Neuron (in vitro differentiated cells): ENCODE data around the gene ZCCHC14.

ENCODE experiments used
- H2AFZ ChIP-seq: one replicate; pipeline ENCODE4 v1.6.1; 2013; ENCODE audit warnings: low read depth, mild to moderate bottlenecking, inconsistent platforms, low read length, moderate library complexity
- H3K27me3 ChIP-seq: one replicate; pipeline ENCODE4 v1.6.1; 2013; ENCODE audit warnings: low read length; ENCODE audit not compliant: insufficient read depth
- H3K36me3 ChIP-seq: one replicate; pipeline ENCODE4 v1.6.1; 2013; ENCODE audit warnings: low read length; ENCODE audit not compliant: insufficient read depth
- H3K4me1 ChIP-seq: one replicate; pipeline ENCODE4 v1.6.1; 2013; ENCODE audit warnings: low read length; ENCODE audit not compliant: insufficient read depth
- H3K4me3 ChIP-seq: 2 replicates; pipeline ENCODE4 v1.5.1; 2013; ENCODE audit warnings: mild to moderate bottlenecking, low read length, moderate library complexity
- H3K9me3 ChIP-seq: one replicate; pipeline ENCODE4 v1.6.1; 2013; ENCODE audit warnings: low read length

The ZCCHC14 gene

DNA sequence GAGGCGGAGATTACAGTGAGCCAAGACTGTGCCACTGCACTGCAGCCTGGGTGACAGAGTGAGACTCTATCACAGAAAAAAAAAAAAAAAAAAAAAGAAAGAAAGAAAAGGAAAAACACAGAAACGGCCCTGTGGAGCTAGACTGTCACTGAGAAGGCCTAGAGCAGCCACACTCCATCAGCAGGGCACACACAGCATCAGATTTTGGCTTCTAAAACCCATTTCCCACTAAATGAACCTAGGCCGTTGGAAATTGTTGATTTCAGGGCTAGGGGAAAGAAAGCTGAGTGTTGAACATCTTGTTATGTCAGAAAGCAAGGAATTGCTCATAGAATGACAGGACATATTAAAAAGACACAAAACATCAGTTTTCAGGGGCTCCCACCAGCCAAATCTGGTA, 48.9 kb downstream of the ZCCHC14 start:
- H2AFZ ChIP-seq, result no peak overlapping the region
- H3K4me3 ChIP-seq, result no peak overlapping the region
- peaks cover 47% of the 10 kb centered on the region for H3K36me3 ChIP-seq
- H3K4me1 ChIP-seq, result no peaks in the 10 kb centered on the region
- peaks cover 14% of the 10 kb centered on the region for H3K9me3 ChIP-seq
- no peaks in the 10 kb centered on the region for H3K27me3 ChIP-seq

DNA sequence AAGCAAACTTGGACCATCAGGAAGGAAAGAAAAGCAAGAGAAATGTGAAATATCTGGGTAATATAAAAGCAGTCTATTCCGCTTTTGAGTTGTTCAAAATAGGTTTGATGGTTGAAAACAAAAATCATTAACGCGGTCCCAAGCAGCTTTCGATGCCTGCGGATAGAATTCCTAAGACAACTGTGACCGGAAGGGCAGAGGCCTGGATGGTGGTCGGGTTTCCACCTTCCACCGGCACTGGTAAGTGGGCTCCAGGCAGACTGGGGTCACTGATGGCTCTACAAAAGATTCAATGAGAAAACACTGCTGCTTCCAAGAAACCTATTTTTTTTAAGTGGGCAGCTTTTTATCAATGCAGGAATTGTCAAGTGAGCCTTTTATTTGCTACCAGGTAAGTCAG, 49.8 kb downstream of the ZCCHC14 start:
- Histone ChIP-seq H3K27me3 (no peaks in the 10 kb centered on the region), H3K36me3 (peaks cover 41% of the 10 kb centered on the region), H3K4me3 (no peak overlapping the region), H2AFZ (no peak overlapping the region), H3K9me3 (peaks cover 13% of the 10 kb centered on the region), H3K4me1 (no peaks in the 10 kb centered on the region)

DNA sequence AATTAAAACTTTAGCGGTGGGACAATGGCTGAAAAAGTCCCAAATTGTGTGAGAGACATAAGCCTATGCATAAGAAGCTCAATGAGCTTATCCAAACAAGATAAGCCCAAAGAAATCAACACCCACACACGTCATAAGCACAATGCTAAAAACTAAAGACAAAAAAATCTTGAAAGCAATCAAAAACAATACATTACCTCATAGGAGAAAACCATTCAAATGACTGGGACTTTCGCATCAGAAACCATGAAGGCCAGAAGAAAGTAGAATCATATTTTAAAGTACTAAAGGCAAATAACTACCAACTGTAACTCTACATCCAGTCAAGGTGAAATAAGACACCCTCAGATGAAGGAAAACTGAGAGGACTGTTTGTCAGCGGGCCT, 50.2 kb downstream of the ZCCHC14 start:
- no peak overlapping the region for H3K4me3 ChIP-seq
- no peak overlapping the region for H2AFZ ChIP-seq
- H3K4me1 ChIP-seq, result no peaks in the 10 kb centered on the region
- H3K27me3 ChIP-seq, result no peaks in the 10 kb centered on the region
- H3K9me3 ChIP-seq, result peaks cover 13% of the 10 kb centered on the region
- H3K36me3 ChIP-seq, result peaks cover 37% of the 10 kb centered on the region

DNA sequence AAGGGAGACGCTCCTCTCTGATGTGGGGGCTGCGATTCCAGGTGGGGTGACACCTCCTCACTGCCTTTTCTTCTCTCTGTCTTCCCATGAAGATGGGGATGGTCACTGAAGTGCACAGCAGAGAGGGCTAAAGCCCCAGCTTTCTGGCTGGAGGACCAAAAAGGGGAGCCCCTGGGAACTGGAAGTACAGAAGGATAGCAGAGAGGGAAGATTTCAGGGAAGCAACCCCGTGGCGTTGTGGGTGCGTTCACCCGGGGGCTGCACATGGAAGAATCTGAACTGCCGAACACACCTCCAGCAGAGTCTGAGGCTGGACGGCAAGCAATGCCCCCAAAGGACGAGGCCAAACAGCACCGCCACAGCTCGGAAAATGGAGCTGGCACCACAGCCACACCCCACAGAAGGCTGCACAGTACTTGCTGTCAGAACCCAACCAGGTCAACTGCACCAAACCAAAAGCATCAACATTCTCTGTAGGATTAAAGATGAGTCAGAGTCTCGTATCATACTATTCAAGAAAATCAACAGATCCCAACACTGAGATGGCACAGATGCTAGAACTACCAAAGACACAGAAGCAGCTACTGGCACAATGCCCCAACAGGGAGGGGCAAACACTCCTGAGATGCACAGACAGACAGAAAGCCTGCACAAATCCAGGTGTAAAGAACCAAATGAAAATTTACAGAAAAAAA, 50.8 kb downstream of the ZCCHC14 start:
- Histone ChIP-seq H3K4me3 (no peak overlapping the region), H3K4me1 (no peaks in the 10 kb centered on the region)

DNA sequence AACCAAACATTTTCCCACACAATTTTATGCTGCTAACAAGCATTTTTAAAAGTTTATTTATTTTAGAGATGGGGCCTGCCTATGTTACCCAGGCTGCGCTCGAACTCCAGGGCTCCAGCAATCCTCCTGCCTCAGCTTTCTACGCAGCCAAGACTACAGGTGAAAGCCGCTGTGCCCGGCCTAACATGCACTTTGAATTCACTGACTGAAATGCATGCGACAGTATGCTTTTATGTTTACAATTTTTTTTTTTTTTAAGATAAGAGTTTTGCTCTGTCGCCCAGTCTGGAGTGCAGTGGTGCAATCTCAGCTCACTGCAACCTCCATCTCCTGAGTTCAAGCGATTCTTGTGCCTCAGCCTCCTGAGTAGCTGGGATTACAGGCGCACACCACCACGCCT, 52.9 kb downstream of the ZCCHC14 start:
- H3K36me3 ChIP-seq, result peaks cover 15% of the 10 kb centered on the region
- no peak overlapping the region for H3K4me3 ChIP-seq
- H3K4me1 ChIP-seq, result peaks cover 10% of the 10 kb centered on the region
- no peaks in the 10 kb centered on the region for H3K27me3 ChIP-seq
- peaks cover 8% of the 10 kb centered on the region for H3K9me3 ChIP-seq
- H2AFZ ChIP-seq, result no peak overlapping the region

More for the DNA sequence above, 50.8 kb downstream of the ZCCHC14 start:
- no peak overlapping the region for H2AFZ ChIP-seq
- H3K27me3 ChIP-seq, result no peaks in the 10 kb centered on the region
- H3K9me3 ChIP-seq, result peaks cover 13% of the 10 kb centered on the region
- H3K36me3 ChIP-seq, result peaks cover 31% of the 10 kb centered on the region

DNA sequence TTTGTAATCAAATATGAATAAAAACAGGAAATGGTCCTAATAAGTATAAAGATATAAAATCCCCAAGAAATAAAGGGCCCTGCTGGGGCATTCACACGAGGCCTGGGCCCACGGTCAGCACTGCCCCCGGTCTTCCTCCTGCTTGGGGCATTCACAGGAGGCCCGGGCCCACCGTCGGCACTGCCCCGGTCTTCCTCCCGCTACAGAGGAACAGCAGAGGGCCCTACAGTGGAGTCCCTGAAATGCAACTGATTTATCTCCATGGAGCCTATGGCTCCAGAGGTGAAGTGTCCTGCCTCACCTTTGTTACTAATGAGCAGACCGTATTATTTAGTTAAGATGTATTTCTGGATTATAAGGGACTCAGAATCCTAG, 54.2 kb downstream of the ZCCHC14 start:
- H3K27me3 ChIP-seq, result no peaks in the 10 kb centered on the region
- peaks cover 10% of the 10 kb centered on the region for H3K4me1 ChIP-seq
- H3K36me3 ChIP-seq, result peaks cover 5% of the 10 kb centered on the region
- H3K4me3 ChIP-seq, result no peak overlapping the region
- H3K9me3 ChIP-seq, result no peaks in the 10 kb centered on the region
- no peak overlapping the region for H2AFZ ChIP-seq

DNA sequence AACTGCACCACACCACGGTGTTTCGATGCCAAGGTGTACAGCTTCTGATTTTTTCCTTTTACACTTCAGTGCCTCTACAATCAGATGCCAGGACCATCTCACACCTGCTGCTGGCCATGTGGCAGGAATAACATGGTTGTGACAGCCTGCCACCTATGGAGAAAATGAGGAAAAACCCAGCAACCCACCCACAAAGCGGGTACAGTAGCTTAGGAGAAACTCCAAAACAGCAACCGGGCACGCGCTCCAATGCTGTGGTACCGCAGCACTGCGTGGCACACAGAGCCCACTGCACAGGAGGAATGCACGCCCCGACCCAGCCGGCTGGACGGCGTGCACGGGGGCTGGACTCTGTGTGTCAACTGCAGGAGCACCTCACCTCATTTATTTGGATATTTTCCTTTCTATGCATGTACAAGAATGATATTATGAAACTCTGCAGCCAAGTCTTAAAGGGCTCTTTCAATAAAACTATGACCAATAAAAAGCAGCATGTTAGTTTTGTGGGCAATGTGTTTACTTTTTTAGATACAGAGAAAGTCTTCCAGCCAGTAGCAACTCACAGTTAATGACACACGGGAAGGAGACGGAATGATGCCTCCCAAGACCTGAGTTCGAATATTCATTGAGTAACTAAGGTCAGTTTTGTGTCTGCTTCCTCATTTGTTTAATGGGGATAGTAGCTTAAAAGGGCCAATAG, 54.8 kb downstream of the ZCCHC14 start:
- Histone ChIP-seq H2AFZ (no peak overlapping the region), H3K4me3 (no peak overlapping the region), H3K9me3 (no peaks in the 10 kb centered on the region), H3K27me3 (no peaks in the 10 kb centered on the region), H3K4me1 (peaks cover 10% of the 10 kb centered on the region), H3K36me3 (peaks cover 5% of the 10 kb centered on the region)

DNA sequence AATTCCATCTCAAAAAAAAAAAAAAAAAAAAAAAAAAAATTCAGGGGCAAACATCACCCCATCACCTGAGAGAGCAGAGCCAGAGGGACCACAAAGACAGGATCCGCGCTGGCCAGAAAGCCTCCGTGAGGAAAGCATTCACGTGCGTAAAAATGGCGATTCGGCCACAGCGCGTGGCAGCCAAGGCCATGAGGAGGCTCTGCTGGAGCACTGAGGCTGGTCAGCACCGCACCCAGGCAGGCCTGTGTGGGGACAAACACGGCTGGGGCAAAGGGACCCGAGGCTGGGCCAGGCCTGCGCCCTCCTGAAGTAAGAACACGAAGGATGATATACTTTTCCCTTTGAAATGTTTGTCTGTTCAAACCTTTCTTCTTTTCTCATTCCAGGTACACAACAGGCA, 55.5 kb downstream of the ZCCHC14 start:
- H3K4me1 ChIP-seq, result peaks cover 10% of the 10 kb centered on the region
- H3K9me3 ChIP-seq, result no peaks in the 10 kb centered on the region
- H3K36me3 ChIP-seq, result peaks cover 5% of the 10 kb centered on the region
- H3K27me3 ChIP-seq, result no peaks in the 10 kb centered on the region
- H3K4me3 ChIP-seq, result no peak overlapping the region
- H2AFZ ChIP-seq, result no peak overlapping the region

DNA sequence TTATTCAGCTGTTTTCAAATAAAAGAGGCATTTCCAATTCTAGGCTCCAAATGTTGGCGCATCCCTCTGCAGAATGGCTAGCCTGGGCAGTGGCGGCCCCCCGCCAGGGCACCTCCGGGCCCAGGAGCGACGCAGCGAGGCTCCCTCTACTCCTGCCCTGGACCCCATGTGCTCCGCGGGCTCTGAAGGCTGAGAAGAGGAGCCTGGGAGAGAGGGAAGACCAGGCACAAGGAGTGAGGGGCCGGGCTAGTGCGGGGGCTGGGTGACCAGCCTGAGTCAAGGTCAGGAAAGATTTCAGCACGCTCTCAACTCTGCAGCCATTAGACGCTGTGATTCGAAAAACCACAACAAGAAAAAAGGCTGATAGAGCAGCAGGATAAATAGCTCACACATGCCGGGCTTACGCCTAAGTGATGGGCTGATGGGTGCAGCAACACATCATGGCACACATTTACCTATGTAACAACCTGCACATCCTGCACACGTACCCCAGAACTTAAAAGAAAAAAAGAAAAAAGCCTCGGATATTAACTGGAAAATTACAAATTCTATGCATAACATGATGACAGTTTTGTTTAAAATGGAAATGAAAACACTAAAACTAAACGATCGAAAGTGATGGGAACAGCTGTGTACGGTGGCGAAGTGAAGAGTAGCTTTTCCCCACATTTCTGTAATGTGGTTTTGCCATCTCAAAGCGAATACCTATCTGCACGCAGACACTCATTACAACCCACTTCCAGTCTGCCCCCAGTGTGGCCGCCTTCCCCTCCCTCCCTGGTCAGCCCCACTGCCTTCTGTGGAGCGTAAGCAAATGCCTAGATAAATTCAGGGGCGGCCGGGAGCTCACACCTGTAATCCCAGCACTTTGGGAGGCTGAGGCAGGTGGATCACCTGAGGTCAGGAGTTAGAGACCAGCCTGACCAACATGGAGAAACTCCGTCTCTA, 56.3 kb downstream of the ZCCHC14 start:
- Histone ChIP-seq H3K27me3 (no peaks in the 10 kb centered on the region), H3K9me3 (no peaks in the 10 kb centered on the region), H3K4me3 (no peak overlapping the region), H2AFZ (no peak overlapping the region), H3K4me1 (peaks cover 10% of the 10 kb centered on the region), H3K36me3 (peaks cover 10% of the 10 kb centered on the region)

DNA sequence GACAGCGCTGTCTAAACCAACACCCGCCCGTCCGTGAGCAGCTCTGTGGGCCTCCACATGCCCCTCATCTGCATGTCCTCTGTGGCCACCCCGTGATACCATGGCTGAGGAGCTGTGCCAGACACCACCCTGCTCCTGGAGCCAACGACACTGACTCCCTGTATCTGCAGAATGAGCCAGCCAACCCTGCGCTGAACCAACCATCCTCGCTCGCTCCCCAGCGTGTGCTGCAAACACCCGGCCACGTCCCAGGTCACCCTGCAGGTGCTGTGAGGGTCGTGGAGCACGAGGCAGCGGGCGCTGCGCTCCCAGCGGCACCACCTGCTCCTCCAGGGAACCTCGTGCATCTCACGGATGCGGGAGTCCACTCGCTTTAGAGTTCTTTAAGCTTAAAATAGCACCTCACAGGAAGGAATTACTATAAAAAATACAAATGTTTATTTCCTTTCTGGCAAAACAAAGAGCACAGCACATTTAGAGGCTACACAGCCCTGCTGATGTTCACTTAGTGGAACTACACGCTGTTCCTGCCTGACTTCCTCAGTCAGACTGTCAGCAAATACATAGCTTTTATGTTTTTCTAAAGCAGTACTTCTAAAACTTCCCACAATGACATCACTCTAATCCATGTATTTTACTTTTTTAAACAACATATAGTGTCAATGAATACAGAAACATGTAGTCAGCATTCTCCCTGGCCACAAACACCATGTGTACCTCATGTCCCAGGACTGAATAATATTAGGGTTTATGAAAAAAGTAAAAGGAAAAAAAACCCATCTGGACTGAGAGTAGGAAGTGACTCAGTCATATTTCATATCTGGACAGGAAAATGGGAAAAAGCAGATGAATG, 57.2 kb downstream of the ZCCHC14 start:
- no peaks in the 10 kb centered on the region for H3K9me3 ChIP-seq
- no peak overlapping the region for H2AFZ ChIP-seq
- H3K4me1 ChIP-seq, result peaks cover 10% of the 10 kb centered on the region
- H3K27me3 ChIP-seq, result no peaks in the 10 kb centered on the region
- H3K4me3 ChIP-seq, result no peak overlapping the region
- peaks cover 12% of the 10 kb centered on the region for H3K36me3 ChIP-seq

DNA sequence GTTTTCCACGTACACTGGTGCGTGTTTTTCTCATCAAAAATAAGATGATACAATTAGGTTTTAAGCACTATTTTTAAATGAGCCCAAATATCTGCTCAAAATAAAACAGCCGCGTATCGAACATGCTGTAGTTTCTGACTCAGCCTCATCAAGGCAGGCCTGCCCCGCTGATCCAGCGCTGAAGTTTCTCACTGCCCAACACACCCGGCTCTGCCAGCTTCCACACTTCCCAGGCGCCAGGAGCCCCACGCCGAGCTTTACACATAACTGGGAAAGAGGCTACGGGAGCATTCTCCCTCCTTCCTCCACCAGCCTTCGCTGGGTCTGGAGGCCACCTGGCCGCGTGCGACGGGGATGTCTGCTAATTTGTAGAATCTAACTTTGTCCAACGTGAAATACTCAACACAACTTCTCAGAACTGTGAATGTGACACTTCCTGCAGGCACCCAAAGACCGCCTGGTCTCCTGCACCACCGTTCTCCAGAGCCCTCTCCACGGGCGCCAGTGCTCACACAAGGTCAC, 58.6 kb downstream of the ZCCHC14 start:
- Histone ChIP-seq H2AFZ (no peak overlapping the region), H3K36me3 (peaks cover 12% of the 10 kb centered on the region), H3K4me1 (peaks cover 10% of the 10 kb centered on the region), H3K4me3 (no peak overlapping the region), H3K27me3 (no peaks in the 10 kb centered on the region), H3K9me3 (no peaks in the 10 kb centered on the region)

DNA sequence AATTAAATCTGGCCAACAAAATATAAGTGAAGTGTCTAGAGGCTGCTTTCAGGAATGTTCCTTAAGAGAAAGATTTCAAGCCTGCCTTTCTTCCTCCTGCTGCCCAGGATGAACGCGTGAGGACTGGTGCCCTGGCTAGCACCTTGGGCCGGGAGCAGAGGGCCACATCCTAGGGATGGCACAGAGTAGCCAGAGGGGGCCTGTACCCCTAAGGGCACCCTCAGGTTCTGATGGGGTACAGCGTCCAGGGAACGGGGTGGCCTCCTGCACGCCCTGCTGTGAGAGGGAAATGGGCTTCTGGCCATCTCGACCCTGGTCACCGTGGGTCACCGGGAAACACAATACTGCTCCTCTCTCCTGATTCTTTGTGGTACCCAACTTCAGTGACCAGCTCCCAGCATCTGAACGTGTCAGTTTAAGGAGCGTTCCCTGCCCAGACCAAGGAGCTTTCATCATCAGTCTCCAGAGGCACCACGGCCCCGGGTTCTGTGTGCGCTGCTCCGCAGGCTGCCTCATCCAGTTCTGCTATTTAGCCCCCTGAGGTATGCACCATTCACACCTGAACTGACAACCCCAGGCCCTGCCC, 60.4 kb downstream of the ZCCHC14 start:
- Histone ChIP-seq H3K36me3 (peaks cover 16% of the 10 kb centered on the region), H3K9me3 (no peaks in the 10 kb centered on the region), H3K4me1 (peaks cover 10% of the 10 kb centered on the region), H3K4me3 (no peak overlapping the region), H3K27me3 (no peaks in the 10 kb centered on the region), H2AFZ (no peak overlapping the region)
